ENCODE measurements around the gene ACER1. TPM values are rescaled to one million over a fixed set of nuclear protein-coding genes. Genes with fewer than 3 reads are reported as not detected.

ACER1 gene
- total and polyA plus RNA-seq, 2 experiments from 2014 or later: not detected

DNA sequence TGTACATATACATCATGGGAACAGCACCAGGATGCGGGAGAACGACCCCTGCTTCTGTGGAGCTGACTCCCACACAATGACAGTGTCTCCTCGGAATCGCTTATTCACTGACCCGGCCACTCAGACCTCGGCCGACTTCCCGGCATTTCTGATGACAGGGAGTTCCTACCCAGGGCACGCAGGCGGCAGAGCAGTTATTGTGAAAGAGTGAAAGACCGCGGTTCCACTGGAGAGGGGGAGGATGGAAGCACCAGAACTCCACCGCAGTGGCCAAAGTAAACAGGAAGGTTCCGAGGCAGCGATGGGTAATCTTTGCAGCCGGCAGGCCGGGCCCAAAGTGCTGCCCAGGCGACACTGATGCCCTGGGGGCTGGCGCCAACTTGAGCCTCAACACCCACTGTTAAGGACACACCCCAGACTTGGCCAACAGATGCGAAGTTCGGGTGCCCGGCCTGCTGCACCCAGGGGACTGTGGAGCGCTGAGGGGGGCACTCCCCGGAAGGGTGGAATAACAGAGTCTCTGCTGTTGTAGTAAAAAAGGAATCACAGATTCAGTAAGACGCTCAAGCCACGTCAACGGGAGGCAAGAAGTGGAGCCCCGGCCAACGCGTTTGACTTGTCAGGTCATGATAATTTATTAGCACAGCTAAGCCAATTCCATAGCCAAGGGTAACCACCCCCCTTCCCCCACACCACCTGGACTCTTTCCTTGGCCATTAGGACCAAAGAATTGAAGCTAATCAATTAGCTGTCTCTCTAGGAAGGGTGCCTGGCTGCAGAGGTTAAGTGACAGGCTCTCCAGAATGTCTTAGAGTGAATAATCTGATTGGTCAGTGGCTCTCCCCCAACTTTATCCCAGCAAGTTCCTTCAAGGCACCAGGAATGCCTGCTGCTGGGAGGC, 59.5 kb downstream of the ACER1 start:
- Histone ChIP-seq H4K20me1 (replicated peaks; ENCODE audit: insufficient read depth) (peaks cover 61% of the 10 kb centered on the region), H3K4me1 (ENCODE audit: insufficient read depth) (peaks cover 63% of the 10 kb centered on the region), H3K79me2 (replicated peaks; ENCODE audit: insufficient read depth) (peaks cover 94% of the 10 kb centered on the region), H3K27ac (ENCODE audit: low read depth) (peak overlapping the region; percentile 93; the same call in 1 of the 2 replicates), H3K27me3 (ENCODE audit: insufficient read depth) (no peaks in the 10 kb centered on the region), H3K36me3 (ENCODE audit: insufficient read depth) (no peaks in the 10 kb centered on the region), H3K9me2 (ENCODE audit: insufficient read depth) (no peaks in the 10 kb centered on the region), H3F3A (replicated peaks; ENCODE audit: low read depth) (0 out of 2 replicates have a peak, but pooled peaks cover 3% of the 10 kb centered on the region), H2AFZ (no peak overlapping the region), H3K4me3 (no peak overlapping the region), H3K4me2 (peak overlapping the region; percentile 32; the same call in 1 of the 2 replicates)
- Mint-ChIP-seq H3K27me3 (ENCODE audit: insufficient read depth, low read depth, poor library complexity) (peaks cover 20% of the 10 kb centered on the region), H3K4me3 (peak overlapping the region; percentile 20; the same call in 1 of the 3 replicates), H3K9me3 (no peaks in the 10 kb centered on the region), H3K27ac (peak overlapping the region; percentile 75), H3K36me3 (ENCODE audit: low read depth) (peaks cover 23% of the 10 kb centered on the region), H3K4me1 (peaks cover 84% of the 10 kb centered on the region)
- ATAC-seq: no peak
- TF ChIP-seq, protein P1, sequence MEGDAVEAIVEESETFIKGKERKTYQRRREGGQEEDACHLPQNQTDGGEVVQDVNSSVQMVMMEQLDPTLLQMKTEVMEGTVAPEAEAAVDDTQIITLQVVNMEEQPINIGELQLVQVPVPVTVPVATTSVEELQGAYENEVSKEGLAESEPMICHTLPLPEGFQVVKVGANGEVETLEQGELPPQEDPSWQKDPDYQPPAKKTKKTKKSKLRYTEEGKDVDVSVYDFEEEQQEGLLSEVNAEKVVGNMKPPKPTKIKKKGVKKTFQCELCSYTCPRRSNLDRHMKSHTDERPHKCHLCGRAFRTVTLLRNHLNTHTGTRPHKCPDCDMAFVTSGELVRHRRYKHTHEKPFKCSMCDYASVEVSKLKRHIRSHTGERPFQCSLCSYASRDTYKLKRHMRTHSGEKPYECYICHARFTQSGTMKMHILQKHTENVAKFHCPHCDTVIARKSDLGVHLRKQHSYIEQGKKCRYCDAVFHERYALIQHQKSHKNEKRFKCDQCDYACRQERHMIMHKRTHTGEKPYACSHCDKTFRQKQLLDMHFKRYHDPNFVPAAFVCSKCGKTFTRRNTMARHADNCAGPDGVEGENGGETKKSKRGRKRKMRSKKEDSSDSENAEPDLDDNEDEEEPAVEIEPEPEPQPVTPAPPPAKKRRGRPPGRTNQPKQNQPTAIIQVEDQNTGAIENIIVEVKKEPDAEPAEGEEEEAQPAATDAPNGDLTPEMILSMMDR (conservative IDR thresholded peaks at IDR 0.05; ENCODE audit: low read depth in 2 of 2): no peak
- no peak for TF ChIP-seq ZNF114 (CRISPR knock-in tag; IDR thresholded peaks at IDR 0.05)
- TF ChIP-seq CREB1 (CRISPR knock-in tag; IDR thresholded peaks at IDR 0.05; ENCODE audit: low read depth): no peak
- TF ChIP-seq, protein P2, sequence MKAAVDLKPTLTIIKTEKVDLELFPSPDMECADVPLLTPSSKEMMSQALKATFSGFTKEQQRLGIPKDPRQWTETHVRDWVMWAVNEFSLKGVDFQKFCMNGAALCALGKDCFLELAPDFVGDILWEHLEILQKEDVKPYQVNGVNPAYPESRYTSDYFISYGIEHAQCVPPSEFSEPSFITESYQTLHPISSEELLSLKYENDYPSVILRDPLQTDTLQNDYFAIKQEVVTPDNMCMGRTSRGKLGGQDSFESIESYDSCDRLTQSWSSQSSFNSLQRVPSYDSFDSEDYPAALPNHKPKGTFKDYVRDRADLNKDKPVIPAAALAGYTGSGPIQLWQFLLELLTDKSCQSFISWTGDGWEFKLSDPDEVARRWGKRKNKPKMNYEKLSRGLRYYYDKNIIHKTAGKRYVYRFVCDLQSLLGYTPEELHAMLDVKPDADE (IDR thresholded peaks at IDR 0.05): no peak
- no peak for TF ChIP-seq POLR2AphosphoS5 (IDR thresholded peaks at IDR 0.05; ENCODE audit: low read depth)
- TF ChIP-seq NANOG (IDR thresholded peaks at IDR 0.05; ENCODE audit: borderline replicate concordance): no peak
- TF ChIP-seq, protein P3, sequence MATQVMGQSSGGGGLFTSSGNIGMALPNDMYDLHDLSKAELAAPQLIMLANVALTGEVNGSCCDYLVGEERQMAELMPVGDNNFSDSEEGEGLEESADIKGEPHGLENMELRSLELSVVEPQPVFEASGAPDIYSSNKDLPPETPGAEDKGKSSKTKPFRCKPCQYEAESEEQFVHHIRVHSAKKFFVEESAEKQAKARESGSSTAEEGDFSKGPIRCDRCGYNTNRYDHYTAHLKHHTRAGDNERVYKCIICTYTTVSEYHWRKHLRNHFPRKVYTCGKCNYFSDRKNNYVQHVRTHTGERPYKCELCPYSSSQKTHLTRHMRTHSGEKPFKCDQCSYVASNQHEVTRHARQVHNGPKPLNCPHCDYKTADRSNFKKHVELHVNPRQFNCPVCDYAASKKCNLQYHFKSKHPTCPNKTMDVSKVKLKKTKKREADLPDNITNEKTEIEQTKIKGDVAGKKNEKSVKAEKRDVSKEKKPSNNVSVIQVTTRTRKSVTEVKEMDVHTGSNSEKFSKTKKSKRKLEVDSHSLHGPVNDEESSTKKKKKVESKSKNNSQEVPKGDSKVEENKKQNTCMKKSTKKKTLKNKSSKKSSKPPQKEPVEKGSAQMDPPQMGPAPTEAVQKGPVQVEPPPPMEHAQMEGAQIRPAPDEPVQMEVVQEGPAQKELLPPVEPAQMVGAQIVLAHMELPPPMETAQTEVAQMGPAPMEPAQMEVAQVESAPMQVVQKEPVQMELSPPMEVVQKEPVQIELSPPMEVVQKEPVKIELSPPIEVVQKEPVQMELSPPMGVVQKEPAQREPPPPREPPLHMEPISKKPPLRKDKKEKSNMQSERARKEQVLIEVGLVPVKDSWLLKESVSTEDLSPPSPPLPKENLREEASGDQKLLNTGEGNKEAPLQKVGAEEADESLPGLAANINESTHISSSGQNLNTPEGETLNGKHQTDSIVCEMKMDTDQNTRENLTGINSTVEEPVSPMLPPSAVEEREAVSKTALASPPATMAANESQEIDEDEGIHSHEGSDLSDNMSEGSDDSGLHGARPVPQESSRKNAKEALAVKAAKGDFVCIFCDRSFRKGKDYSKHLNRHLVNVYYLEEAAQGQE (IDR thresholded peaks at IDR 0.05; ENCODE audit: unreplicated experiment): no peak
- TF ChIP-seq ZNF331 (CRISPR knock-in tag; IDR thresholded peaks at IDR 0.05; ENCODE audit: low read depth): no peak
- no peak for TF ChIP-seq STAT1 (IDR thresholded peaks at IDR 0.05; ENCODE audit: unreplicated experiment)
- TF ChIP-seq EZH2 (IDR thresholded peaks at IDR 0.05; ENCODE audit: low read depth, unreplicated experiment): no peak
- no peak for TF ChIP-seq EZH2phosphoT487 (IDR thresholded peaks at IDR 0.05; ENCODE audit: unreplicated experiment)
- no peak for DNase-seq (ENCODE audit: low spot score)
